MM.1S (cell line): Measurements from ENCODE around the gene TRDMT1.

ENCODE experiments used
- CTCF ChIP-seq: fragments of 300-600 bp; sonication (generic); IDR thresholded peaks from 2 replicates; pipeline ENCODE4 v1.5.1; 2016; ENCODE audit warnings: antibody characterized with exemption, low read length, mixed read lengths
- EZH2 ChIP-seq: fragments of 300-600 bp; sonication (generic); optimal IDR thresholded peaks from 2 replicates; pipeline ENCODE3; 2017; ENCODE audit warnings: low read depth, mild to moderate bottlenecking, antibody characterized with exemption, low read length, mixed read lengths
- EZH2phosphoT487 ChIP-seq: fragments of 300-600 bp; sonication (generic); IDR thresholded peaks from 2 replicates; pipeline ENCODE4 v1.6.1; 2018; ENCODE audit warnings: antibody characterized with exemption, low read length

GRCh38 chr10:17129741-17130140 lies 71.7 kb downstream of the TRDMT1 start, which contains the start of gene CUBN:
- TF ChIP-seq CTCF (no peak), EZH2phosphoT487 (no peak), EZH2 (no peak)
